SK-N-SH treated with all-trans-retinoic acid at 6 μM for 48 hours (cell line): ENCODE measurements around the gene PPARG.

Source experiments
- ATAC-seq: fragments of 200-7000 bp; cut with Tn5 transposase; 3 replicates; pipeline ENCODE4 v1.9.1; 2020; ENCODE audit warnings: mild to moderate bottlenecking, moderate library complexity
- ESRRG ChIP-seq: fragments of 250-450 bp; sonication (Bioruptor Pico); IDR thresholded peaks from 2 replicates; pipeline ENCODE4 v1.6.1; 2021; ENCODE audit warnings: mild to moderate bottlenecking
- GLIS3 ChIP-seq: fragments of 250-450 bp; sonication (Bioruptor Pico); IDR thresholded peaks from 2 replicates; pipeline ENCODE4 v1.5.0; 2020; ENCODE audit warnings: mild to moderate bottlenecking, moderate library complexity
- ISL1 ChIP-seq: fragments of 250-450 bp; sonication (Bioruptor Pico); IDR thresholded peaks from 2 replicates; pipeline ENCODE4 v2.1.2; 2022; ENCODE audit warnings: mild to moderate bottlenecking, moderate library complexity
- OSR1 ChIP-seq: fragments of 250-450 bp; sonication (Bioruptor Pico); IDR thresholded peaks from 2 replicates; pipeline ENCODE4 v1.8.0; 2022; ENCODE audit warnings: moderate library complexity, mild to moderate bottlenecking, inconsistent platforms
- PPARA ChIP-seq: fragments of 250-450 bp; sonication (Bioruptor Pico); IDR thresholded peaks from 2 replicates; pipeline ENCODE4 v1.5.0; 2020; ENCODE audit warnings: mild to moderate bottlenecking, borderline replicate concordance
- RARB ChIP-seq: fragments of 250-450 bp; sonication (Bioruptor Pico); IDR thresholded peaks from 2 replicates; pipeline ENCODE4 v1.8.0; 2021; ENCODE audit warnings: mild to moderate bottlenecking, moderate library complexity
- SNAI2 ChIP-seq: fragments of 250-450 bp; sonication (Bioruptor Pico); IDR thresholded peaks from 2 replicates; pipeline ENCODE4 v1.5.0; 2020; ENCODE audit warnings: mild to moderate bottlenecking, moderate library complexity
- ZFP3 ChIP-seq: fragments of 250-450 bp; sonication (Bioruptor Pico); IDR thresholded peaks from 2 replicates; pipeline ENCODE4 v1.5.0; 2020; ENCODE audit warnings: mild to moderate bottlenecking, moderate library complexity
- ZFP30 ChIP-seq: fragments of 450-650 bp; formaldehyde crosslinking; IDR thresholded peaks from 2 replicates; pipeline ENCODE4 v1.5.0; 2022; ENCODE audit warnings: mild to moderate bottlenecking, moderate library complexity
- ZNF565 ChIP-seq: fragments of 450-650 bp; formaldehyde crosslinking; conservative IDR thresholded peaks from 2 replicates; pipeline ENCODE4 v1.5.0; 2020; ENCODE audit warnings: low read depth, mild to moderate bottlenecking, moderate library complexity
- ZNF8 ChIP-seq: fragments of 450-650 bp; formaldehyde crosslinking; IDR thresholded peaks from 2 replicates; pipeline ENCODE4 v1.5.0; 2020; ENCODE audit warnings: mild to moderate bottlenecking, moderate library complexity
- TF ChIP-seq, protein P1 (sequence below): fragments of 250-450 bp; sonication (Bioruptor Pico); IDR thresholded peaks from 2 replicates; pipeline ENCODE4 v1.8.0; 2021; ENCODE audit warnings: low read depth, mild to moderate bottlenecking, moderate library complexity, borderline replicate concordance
- TF ChIP-seq, protein P2 (sequence below): fragments of 250-450 bp; sonication (Bioruptor Pico); IDR thresholded peaks from 2 replicates; pipeline ENCODE4 v1.5.1; 2021; ENCODE audit warnings: mild to moderate bottlenecking, moderate library complexity
- TF ChIP-seq, protein P3 (sequence below): fragments of 250-450 bp; sonication (Bioruptor Pico); IDR thresholded peaks from 2 replicates; pipeline ENCODE4 v1.5.0; 2020; ENCODE audit warnings: mild to moderate bottlenecking, moderate library complexity
- TF ChIP-seq, protein P4 (sequence below): fragments of 250-450 bp; sonication (Bioruptor Pico); IDR thresholded peaks from 2 replicates; pipeline ENCODE4 v1.8.0; 2020; ENCODE audit warnings: mild to moderate bottlenecking, moderate library complexity, borderline replicate concordance

Gene PPARG

DNA sequence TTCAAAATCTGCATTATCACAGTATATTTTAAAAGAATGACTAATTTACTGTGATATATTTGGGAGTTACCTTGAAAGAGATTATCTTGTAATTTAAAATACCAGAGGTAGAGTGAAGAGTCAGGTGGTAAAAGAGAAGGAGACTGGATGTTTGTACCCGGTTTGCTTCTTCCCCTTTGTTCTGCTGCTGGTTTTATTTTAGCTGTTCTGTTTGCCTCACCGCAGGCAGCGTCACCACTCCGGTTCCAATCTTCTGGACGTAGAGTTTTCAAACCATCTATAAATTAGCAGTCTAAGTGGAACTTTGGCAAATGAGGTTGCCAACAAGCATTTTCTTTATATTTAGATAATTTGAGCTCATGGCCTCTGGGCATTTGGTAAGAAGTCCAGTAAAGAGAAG is 38.2 kb downstream of the PPARG start (continued):
- TF ChIP-seq, protein P1, sequence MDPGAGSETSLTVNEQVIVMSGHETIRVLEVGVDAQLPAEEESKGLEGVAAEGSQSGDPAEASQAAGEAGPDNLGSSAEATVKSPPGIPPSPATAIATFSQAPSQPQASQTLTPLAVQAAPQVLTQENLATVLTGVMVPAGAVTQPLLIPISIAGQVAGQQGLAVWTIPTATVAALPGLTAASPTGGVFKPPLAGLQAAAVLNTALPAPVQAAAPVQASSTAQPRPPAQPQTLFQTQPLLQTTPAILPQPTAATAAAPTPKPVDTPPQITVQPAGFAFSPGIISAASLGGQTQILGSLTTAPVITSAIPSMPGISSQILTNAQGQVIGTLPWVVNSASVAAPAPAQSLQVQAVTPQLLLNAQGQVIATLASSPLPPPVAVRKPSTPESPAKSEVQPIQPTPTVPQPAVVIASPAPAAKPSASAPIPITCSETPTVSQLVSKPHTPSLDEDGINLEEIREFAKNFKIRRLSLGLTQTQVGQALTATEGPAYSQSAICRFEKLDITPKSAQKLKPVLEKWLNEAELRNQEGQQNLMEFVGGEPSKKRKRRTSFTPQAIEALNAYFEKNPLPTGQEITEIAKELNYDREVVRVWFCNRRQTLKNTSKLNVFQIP (CRISPR knock-in tag), result no peak
- TF ChIP-seq ISL1 (CRISPR knock-in tag) (no peak), RARB (CRISPR knock-in tag) (no peak)
- TF ChIP-seq, protein P2, sequence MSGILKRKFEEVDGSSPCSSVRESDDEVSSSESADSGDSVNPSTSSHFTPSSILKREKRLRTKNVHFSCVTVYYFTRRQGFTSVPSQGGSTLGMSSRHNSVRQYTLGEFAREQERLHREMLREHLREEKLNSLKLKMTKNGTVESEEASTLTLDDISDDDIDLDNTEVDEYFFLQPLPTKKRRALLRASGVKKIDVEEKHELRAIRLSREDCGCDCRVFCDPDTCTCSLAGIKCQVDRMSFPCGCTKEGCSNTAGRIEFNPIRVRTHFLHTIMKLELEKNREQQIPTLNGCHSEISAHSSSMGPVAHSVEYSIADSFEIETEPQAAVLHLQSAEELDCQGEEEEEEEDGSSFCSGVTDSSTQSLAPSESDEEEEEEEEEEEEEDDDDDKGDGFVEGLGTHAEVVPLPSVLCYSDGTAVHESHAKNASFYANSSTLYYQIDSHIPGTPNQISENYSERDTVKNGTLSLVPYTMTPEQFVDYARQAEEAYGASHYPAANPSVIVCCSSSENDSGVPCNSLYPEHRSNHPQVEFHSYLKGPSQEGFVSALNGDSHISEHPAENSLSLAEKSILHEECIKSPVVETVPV (CRISPR knock-in tag), result no peak
- TF ChIP-seq, all 23 proteins: peak for 0

DNA sequence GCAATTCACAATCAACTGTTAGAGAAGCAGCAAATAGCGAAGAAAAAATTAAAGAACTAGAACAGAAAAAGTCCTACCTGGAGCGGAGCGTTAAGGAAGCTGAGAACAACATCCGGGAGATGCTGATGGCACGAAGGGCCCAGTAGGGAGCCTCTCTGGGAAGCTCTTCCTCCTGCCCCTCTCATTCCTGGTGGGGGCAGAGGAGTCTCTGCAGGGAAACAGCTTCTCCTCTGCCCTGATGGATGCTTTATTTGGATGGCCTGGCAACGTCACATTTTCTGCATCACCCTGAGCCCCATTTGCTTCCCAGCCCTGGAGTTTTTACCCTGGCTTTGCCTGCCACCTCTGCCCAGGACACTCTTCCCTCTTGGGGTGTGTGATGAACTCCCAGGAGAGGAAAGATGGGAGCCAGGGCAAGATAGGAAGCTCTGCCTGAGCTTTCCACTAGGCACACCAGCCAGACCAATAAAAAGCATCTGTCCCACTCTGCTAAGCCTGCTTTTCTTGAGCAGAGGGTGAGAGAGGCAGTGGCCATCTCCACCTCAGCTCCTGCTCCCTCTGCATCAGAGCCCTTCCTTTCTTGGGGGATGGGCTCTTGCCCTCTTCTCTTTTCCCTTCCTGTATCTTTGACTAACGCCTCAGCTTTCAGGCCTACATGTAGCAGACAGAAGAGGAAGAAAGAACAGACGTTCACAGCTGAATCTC is 39.4 kb downstream of the PPARG start:
- no peak for ATAC-seq
- TF ChIP-seq ISL1 (CRISPR knock-in tag) (no peak), OSR1 (CRISPR knock-in tag) (no peak), ZNF565 (CRISPR knock-in tag) (no peak), GLIS3 (CRISPR knock-in tag) (no peak), PPARA (CRISPR knock-in tag) (no peak), RARB (CRISPR knock-in tag) (no peak), ZNF8 (CRISPR knock-in tag) (no peak), ZFP3 (CRISPR knock-in tag) (no peak), ESRRG (no peak), ZFP30 (CRISPR knock-in tag) (no peak), SNAI2 (CRISPR knock-in tag) (no peak)
- TF ChIP-seq, protein P3, sequence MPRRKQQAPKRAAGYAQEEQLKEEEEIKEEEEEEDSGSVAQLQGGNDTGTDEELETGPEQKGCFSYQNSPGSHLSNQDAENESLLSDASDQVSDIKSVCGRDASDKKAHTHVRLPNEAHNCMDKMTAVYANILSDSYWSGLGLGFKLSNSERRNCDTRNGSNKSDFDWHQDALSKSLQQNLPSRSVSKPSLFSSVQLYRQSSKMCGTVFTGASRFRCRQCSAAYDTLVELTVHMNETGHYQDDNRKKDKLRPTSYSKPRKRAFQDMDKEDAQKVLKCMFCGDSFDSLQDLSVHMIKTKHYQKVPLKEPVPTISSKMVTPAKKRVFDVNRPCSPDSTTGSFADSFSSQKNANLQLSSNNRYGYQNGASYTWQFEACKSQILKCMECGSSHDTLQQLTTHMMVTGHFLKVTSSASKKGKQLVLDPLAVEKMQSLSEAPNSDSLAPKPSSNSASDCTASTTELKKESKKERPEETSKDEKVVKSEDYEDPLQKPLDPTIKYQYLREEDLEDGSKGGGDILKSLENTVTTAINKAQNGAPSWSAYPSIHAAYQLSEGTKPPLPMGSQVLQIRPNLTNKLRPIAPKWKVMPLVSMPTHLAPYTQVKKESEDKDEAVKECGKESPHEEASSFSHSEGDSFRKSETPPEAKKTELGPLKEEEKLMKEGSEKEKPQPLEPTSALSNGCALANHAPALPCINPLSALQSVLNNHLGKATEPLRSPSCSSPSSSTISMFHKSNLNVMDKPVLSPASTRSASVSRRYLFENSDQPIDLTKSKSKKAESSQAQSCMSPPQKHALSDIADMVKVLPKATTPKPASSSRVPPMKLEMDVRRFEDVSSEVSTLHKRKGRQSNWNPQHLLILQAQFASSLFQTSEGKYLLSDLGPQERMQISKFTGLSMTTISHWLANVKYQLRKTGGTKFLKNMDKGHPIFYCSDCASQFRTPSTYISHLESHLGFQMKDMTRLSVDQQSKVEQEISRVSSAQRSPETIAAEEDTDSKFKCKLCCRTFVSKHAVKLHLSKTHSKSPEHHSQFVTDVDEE (CRISPR knock-in tag), result no peak
- TF ChIP-seq, protein P2 (CRISPR knock-in tag), result no peak
- TF ChIP-seq, protein P4, sequence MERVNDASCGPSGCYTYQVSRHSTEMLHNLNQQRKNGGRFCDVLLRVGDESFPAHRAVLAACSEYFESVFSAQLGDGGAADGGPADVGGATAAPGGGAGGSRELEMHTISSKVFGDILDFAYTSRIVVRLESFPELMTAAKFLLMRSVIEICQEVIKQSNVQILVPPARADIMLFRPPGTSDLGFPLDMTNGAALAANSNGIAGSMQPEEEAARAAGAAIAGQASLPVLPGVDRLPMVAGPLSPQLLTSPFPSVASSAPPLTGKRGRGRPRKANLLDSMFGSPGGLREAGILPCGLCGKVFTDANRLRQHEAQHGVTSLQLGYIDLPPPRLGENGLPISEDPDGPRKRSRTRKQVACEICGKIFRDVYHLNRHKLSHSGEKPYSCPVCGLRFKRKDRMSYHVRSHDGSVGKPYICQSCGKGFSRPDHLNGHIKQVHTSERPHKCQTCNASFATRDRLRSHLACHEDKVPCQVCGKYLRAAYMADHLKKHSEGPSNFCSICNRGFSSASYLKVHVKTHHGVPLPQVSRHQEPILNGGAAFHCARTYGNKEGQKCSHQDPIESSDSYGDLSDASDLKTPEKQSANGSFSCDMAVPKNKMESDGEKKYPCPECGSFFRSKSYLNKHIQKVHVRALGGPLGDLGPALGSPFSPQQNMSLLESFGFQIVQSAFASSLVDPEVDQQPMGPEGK (CRISPR knock-in tag), result no peak
- TF ChIP-seq, protein P1 (CRISPR knock-in tag), result no peak
- TF ChIP-seq, all 23 proteins: peak for 0

DNA sequence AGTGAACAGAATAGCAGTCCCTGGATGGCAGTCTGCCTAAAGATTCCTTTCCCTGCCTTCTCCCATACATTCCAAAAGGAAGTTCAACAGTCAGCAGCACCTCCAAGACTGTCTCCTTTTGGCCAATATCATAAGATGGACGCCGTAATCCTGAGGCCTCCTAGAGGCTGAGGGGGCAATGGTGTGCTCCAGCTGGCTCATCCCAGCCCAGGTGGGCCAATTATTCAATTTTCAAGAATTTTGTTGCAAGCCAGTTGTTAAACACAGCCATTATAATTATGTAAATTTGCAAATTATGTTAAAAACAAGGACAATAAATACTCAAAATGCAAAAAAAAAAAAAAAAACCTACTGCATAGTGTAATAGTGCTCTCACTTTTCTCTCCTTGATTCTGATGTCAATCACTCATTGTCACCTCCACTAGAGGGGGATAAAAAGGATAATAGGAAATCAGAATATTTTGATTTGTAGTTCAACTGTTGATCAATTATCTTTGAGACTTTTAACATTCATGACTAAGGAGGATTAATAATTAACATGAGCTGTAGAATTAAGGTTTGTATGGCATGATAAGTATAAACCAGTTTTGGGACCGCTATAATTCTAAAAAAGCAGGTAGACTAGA is 40.1 kb downstream of the PPARG start:
- no peak for ATAC-seq
- TF ChIP-seq ZNF8 (CRISPR knock-in tag) (no peak), ESRRG (no peak), ISL1 (CRISPR knock-in tag) (no peak)
- TF ChIP-seq, protein P4 (CRISPR knock-in tag), result no peak
